Measurements from ENCODE around the gene RNF166.

Gene RNF166

DNA sequence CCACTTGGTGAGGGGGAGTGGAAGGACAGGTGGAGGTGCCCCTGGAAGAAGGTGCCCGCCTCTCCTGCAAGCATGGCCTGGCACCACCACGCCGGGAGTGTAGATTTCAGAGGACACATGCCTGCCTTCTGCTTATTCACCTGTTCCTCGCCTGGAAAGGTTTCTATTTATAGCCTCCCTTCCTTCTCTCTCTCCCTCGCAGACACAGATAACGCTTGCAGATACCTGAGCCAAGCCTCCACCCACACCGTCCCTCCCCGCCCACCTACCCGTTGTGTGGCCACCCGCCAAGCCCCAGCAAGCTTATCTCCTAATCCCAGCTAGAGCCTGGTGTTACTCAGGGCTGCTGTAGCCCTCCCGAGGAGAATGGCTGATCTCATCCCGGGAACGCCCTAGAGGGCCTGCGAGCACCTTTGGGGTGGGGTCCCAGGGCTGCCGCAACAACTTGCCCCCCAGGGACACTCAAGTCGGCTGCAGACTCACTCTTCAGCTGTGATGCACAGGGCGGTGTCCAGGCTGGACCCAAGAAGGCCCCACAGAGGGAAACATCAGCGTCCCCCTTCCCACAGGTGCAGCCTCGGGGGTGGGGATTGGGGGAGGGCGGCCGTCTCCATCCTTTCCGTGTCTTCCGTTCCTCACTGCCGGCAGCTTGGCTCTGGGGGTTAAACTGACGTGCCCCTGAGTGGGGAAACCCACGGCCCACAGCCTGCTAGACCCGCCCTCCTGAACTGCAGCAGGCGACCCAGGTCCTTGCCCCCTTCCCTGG, 18.0 kb downstream of the RNF166 start:
- TF ChIP-seq EGR1 (IDR thresholded peaks at IDR 0.05) (0 out of 2 replicates have a peak, but pooled peaks have one; percentile 42), ZBTB7A (IDR thresholded peaks at IDR 0.05; ENCODE audit: low read depth) (0 out of 2 replicates have a peak, but pooled peaks have one; percentile 34)
- TF ChIP-seq, protein P1, sequence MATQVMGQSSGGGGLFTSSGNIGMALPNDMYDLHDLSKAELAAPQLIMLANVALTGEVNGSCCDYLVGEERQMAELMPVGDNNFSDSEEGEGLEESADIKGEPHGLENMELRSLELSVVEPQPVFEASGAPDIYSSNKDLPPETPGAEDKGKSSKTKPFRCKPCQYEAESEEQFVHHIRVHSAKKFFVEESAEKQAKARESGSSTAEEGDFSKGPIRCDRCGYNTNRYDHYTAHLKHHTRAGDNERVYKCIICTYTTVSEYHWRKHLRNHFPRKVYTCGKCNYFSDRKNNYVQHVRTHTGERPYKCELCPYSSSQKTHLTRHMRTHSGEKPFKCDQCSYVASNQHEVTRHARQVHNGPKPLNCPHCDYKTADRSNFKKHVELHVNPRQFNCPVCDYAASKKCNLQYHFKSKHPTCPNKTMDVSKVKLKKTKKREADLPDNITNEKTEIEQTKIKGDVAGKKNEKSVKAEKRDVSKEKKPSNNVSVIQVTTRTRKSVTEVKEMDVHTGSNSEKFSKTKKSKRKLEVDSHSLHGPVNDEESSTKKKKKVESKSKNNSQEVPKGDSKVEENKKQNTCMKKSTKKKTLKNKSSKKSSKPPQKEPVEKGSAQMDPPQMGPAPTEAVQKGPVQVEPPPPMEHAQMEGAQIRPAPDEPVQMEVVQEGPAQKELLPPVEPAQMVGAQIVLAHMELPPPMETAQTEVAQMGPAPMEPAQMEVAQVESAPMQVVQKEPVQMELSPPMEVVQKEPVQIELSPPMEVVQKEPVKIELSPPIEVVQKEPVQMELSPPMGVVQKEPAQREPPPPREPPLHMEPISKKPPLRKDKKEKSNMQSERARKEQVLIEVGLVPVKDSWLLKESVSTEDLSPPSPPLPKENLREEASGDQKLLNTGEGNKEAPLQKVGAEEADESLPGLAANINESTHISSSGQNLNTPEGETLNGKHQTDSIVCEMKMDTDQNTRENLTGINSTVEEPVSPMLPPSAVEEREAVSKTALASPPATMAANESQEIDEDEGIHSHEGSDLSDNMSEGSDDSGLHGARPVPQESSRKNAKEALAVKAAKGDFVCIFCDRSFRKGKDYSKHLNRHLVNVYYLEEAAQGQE (IDR thresholded peaks at IDR 0.05; ENCODE audit: low read depth) = no peak

DNA sequence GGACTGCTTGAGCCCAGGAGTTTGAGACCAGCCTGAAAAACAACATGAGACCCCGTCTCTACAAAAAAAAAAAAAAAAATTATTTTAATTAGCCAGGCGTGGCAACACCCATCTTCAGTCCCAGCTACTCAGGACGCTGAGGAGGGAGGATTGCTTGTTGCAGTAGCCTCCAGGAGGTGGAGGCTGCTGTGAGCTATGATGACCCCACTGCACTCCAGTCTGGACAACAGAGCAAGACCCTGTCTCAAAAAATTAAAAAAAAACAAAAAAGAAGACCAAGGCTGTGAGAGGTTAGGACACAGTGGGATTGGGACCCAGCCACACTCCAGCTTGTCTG, 18.6 kb downstream of the RNF166 start:
- no peak for TF ChIP-seq RAD21 (IDR thresholded peaks at IDR 0.05; ENCODE audit: low read depth)
- TF ChIP-seq FOXM1 (IDR thresholded peaks at IDR 0.05; ENCODE audit: borderline replicate concordance, low read depth) = no peak
- TF ChIP-seq NFIC (IDR thresholded peaks at IDR 0.05) = no peak
- TF ChIP-seq TEAD4 (IDR thresholded peaks at IDR 0.05) = no peak
- TF ChIP-seq CEBPB (IDR thresholded peaks at IDR 0.05) = no peak
- no peak for TF ChIP-seq EP300 (IDR thresholded peaks at IDR 0.05; ENCODE audit: borderline replicate concordance)
- no peak for TF ChIP-seq YY1 (IDR thresholded peaks at IDR 0.05; ENCODE audit: low read depth)
- TF ChIP-seq, protein P2, sequence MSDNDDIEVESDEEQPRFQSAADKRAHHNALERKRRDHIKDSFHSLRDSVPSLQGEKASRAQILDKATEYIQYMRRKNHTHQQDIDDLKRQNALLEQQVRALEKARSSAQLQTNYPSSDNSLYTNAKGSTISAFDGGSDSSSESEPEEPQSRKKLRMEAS (IDR thresholded peaks at IDR 0.05) = no peak
- no peak for TF ChIP-seq TCF12 (IDR thresholded peaks at IDR 0.05; ENCODE audit: low read depth)
- TF ChIP-seq, protein P1 (IDR thresholded peaks at IDR 0.05; ENCODE audit: low read depth) = no peak
- no peak for TF ChIP-seq EGR1 (IDR thresholded peaks at IDR 0.05)
- TF ChIP-seq, protein P3, sequence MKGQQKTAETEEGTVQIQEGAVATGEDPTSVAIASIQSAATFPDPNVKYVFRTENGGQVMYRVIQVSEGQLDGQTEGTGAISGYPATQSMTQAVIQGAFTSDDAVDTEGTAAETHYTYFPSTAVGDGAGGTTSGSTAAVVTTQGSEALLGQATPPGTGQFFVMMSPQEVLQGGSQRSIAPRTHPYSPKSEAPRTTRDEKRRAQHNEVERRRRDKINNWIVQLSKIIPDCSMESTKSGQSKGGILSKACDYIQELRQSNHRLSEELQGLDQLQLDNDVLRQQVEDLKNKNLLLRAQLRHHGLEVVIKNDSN (IDR thresholded peaks at IDR 0.05) = no peak
- TF ChIP-seq ZBTB7A (IDR thresholded peaks at IDR 0.05; ENCODE audit: low read depth) = no peak
- no peak for TF ChIP-seq CREB1 (IDR thresholded peaks at IDR 0.05; ENCODE audit: low read depth)
- no peak for TF ChIP-seq TAF1 (IDR thresholded peaks at IDR 0.05; ENCODE audit: low read depth)

DNA sequence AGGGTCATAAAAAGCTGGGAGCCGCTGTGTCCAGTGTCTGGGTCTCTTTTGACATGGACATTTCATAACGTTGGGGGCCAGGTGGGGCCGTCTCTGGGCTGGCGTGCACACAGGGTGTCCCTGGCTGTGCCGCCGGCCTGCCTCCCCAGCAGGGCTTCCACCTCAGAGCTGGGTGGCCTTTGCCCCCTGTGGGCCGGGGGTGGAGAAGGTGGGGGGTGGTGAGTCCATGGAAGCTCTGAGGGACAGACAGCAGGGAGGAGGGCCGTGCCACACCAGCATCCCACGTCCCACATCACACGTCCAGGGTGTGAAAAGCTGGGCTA, 19.0 kb downstream of the RNF166 start:
- no peak for TF ChIP-seq CEBPB (IDR thresholded peaks at IDR 0.05)
- TF ChIP-seq EGR1 (IDR thresholded peaks at IDR 0.05) = no peak
- TF ChIP-seq RAD21 (IDR thresholded peaks at IDR 0.05; ENCODE audit: low read depth) = no peak
- TF ChIP-seq, protein P2 (IDR thresholded peaks at IDR 0.05) = no peak
- TF ChIP-seq, protein P3 (IDR thresholded peaks at IDR 0.05) = no peak
- no peak for TF ChIP-seq YY1 (IDR thresholded peaks at IDR 0.05; ENCODE audit: low read depth)
- TF ChIP-seq TAF1 (IDR thresholded peaks at IDR 0.05; ENCODE audit: low read depth) = no peak
- no peak for TF ChIP-seq FOXM1 (IDR thresholded peaks at IDR 0.05; ENCODE audit: borderline replicate concordance, low read depth)
- TF ChIP-seq NFIC (IDR thresholded peaks at IDR 0.05) = no peak
- TF ChIP-seq CREB1 (IDR thresholded peaks at IDR 0.05; ENCODE audit: low read depth) = no peak
- TF ChIP-seq ZBTB7A (IDR thresholded peaks at IDR 0.05; ENCODE audit: low read depth) = no peak
- no peak for TF ChIP-seq EP300 (IDR thresholded peaks at IDR 0.05; ENCODE audit: borderline replicate concordance)
- no peak for TF ChIP-seq TEAD4 (IDR thresholded peaks at IDR 0.05)
- TF ChIP-seq, protein P1 (IDR thresholded peaks at IDR 0.05; ENCODE audit: low read depth) = no peak
- TF ChIP-seq TCF12 (IDR thresholded peaks at IDR 0.05; ENCODE audit: low read depth) = no peak

DNA sequence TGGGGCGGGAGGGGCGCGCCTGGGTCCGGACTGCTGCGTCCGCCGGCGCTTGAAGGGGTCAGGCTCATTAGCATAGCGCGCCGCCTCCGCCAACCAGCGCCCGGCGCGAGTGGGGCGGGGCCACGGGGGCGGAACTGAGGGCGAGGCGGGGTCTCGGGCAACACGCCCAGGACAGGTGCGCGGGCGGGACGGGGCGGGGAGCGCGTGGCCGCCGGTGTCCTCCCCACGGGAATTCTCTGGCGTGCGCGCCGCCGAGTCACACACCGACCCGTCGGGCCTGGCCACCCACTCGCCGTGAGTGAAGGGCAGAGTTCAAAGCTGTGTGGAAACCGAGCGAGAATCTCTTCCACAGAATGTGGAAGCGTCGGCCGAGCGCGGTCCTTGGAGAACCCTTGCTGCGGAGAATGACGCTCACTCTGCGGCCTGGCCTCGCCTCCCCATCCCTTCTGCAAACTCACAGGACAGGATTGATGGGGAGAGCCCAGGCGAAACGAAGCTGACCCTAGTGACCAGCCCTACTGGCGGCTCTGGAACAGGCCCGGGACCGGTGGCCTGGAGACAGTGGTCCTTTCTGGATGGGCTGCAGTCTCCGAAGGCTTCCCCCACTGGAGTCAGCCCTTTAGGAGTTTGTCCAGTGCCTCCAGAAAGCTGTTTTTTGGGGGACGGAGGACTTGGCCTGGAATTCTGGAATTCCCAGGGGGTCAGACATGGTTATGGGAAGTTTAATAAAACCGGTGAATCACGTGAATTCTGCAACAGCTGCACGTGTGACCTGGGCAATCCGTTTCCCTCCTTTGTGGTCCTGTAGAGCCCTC, 19.6 kb downstream of the RNF166 start, which contains the start of gene SNAI3:
TSS of gene SNAI3 (minus strand) at position 69 of the 815 bp plus-strand sequence. CDS start 101 bp downstream, outside the sequence.
- TF ChIP-seq YY1 (IDR thresholded peaks at IDR 0.05; ENCODE audit: low read depth) (no peak), NFIC (IDR thresholded peaks at IDR 0.05) (0 out of 2 replicates have a peak, but pooled peaks have one; percentile 13), ZBTB7A (IDR thresholded peaks at IDR 0.05; ENCODE audit: low read depth) (no peak), EP300 (IDR thresholded peaks at IDR 0.05; ENCODE audit: borderline replicate concordance) (no peak), EGR1 (IDR thresholded peaks at IDR 0.05) (peak; percentile 76), TAF1 (IDR thresholded peaks at IDR 0.05; ENCODE audit: low read depth) (peak; percentile 33; the same call in 1 of the 2 replicates), CREB1 (IDR thresholded peaks at IDR 0.05; ENCODE audit: low read depth) (no peak), TEAD4 (IDR thresholded peaks at IDR 0.05) (no peak)
- TF ChIP-seq, protein P3 (IDR thresholded peaks at IDR 0.05) = no peak; the same call in 1 of the 2 replicates
- TF ChIP-seq, protein P2 (IDR thresholded peaks at IDR 0.05) = peak; percentile 69

Measured in Ishikawa (cell line).